Epithelial cell of proximal tubule (primary cell): ENCODE results near the gene HOXC11. TPM values are rescaled to one million over a fixed set of nuclear protein-coding genes. Genes with fewer than 3 reads are reported as not detected.

ENCODE experiments used
- DNase-seq: peaks from one replicate; pipeline ENCODE4 v3.0.0-alpha.2; 2011; ENCODE audit warnings: low read depth
- H3K4me3 ChIP-seq: 2 replicates; pipeline ENCODE4 v1.5.1; 2011; ENCODE audit warnings: low read depth, mild to moderate bottlenecking, low read length
- CTCF ChIP-seq: conservative IDR thresholded peaks from 2 replicates; pipeline ENCODE4 v1.5.1; 2012; ENCODE audit warnings: low read depth, mild to moderate bottlenecking, low read length
- total RNA-seq: library from RNA; depleted of rRNA; stranded (reverse); fragments of >200 nt; gene quantifications from 2 replicates; pipeline ENCODE4 v1.2.3, GENCODE V29; 2015

Gene HOXC11
- total RNA-seq, 1 donor from 2014 or later, result 1.0 TPM

DNA sequence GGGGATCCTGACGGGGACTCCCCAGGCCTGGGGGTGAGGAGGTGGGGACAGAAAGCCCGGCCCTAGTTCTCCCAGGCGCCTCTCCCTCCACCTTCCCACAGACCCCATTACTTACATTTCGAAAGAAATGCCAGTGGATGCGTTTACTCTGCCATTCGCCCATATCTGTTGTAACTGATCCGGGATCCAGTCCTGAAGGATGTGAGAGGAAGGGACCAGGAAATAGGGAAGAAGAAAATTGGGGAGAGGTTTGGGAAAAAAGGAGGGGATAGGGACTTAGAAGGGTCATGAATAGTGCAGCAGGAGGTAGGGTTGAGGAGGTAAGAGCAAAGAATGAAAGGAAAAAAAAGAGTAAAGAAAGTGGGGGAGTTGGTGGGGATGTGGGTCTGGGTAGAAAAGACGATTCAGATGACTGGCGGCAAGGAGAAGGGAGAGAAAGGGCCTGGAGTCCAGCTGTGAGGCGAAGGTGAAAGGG is 17.1 kb upstream of the HOXC11 start:
- no peak for TF ChIP-seq CTCF
- no peak overlapping the region for H3K4me3 ChIP-seq
- no peak for DNase-seq

DNA sequence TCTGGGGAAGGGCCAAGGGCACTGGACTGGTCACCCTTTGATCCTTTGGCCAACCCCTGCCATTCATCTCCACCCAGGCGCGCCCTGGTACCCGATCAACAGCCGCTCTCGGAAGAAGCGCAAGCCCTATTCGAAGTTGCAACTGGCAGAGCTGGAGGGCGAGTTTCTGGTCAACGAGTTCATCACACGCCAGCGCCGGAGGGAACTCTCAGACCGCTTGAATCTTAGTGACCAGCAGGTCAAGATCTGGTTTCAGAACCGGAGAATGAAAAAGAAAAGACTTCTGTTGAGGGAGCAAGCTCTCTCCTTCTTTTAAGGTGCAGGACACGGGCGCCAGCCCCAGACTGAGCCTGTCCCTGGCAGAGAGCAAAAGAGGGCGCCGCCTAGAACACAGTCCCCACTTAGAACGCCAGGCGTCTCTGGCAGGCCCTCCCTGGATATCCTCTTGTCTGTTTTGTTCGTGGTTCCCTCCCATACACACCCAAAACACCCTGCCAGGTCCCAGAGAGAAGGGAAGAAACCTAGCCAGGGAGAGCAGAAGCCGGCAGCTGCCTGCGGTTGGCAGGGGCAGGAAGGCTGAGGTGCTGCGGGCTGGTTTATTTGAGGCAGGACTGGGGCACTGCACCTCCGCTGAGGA is 16.6 kb upstream of the HOXC11 start:
- TF ChIP-seq CTCF, result no peak
- DNase-seq, result no peak
- H3K4me3 ChIP-seq, result no peak overlapping the region

DNA sequence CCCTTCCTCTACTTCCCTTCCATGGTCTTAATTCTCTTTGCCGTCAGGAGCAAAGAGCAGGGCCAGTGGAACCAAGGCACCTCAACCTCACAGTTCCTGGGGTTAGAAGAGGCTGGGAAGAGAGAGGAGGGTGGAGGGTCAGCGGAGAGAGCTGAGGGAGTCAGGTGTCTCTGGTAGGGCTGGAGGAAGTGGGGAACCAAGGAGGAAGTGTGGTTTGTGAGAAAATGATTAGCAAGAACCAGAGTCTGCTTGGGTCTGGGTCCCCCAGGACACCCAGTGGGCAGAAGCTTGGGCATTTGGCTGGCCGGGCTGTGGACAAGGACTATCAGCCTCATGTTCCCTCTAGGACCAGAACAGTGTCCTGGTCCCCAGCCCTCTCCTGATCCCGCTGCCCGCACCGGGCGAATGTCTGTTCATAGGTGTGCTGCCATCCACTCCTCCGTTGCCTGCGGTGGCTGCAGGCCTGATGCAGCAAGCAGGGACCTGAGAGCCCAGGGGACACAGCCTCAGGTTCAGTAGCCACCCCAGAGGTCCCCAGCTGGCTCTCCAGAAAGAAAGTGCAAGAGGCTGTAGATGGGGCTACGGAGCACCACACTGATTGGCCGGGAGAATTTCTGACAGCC is 15.9 kb upstream of the HOXC11 start:
- H3K4me3 ChIP-seq, result no peak overlapping the region
- no peak for DNase-seq
- TF ChIP-seq CTCF, result no peak

- no peak for TF ChIP-seq CTCF
- H3K4me3 ChIP-seq, result no peak overlapping the region
- no peak for DNase-seq
These were observed 14.8 kb upstream of the HOXC11 start for GRCh38 chr12:53958128-53958527.

DNA sequence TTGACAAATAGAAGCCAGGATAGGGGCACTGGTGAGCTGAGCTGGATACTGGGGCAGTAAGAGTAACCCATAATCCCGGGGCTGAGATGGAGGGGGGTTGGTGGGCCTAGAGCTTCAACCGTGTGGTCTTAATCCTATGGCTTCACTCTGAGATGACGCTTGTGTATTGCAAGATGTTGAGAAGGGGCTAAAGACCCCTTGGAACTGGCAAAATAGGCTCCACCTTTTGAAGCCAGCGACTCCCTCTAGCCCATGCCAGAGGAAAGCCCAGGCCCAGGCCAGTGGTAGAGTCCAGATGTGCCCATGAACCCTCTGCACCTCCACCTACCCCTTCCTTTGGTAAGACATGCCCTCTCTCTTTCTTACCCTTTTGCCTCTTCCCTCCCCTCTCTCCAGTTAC is 13.6 kb upstream of the HOXC11 start:
- no peak for TF ChIP-seq CTCF
- no peak for DNase-seq
- no peak overlapping the region for H3K4me3 ChIP-seq

DNA sequence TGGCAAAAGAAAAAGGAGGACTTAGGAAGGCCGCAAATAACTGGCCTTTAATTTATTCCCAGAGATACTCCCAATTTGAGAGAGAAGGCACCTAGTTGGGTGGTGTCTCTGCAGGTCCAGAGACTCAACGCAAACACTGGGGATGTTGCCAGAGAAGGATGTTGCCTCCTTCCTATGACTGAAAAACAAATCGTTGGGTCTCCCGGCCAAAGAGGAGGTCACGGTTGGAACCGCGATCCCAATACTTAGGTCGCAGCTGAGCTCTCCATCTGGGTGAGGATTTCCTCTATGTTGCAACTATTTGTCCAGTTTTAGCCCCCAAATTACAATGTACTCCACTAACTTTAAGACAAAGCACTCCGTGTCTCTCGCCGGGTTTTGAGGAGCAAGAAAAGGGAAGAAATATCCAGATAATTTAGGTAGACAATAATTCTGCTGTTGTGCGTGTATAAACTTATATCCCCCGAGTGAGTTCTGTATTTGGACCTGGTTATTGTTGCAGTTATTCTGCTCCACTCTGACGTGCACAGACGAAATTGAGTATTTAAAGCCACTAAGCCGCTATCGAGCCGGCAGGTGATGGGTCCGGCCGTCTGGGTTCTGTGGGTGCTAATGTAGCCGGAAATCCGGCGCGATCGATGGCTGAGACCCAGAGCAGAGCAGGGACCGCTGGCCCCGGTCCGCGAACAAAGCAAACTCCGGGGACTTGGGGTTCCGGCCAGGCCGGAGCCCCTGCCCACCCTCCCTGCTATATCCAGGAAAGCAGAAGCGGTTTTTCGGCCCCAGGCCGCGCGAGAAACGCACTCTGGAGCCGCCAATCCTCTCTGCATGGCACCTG is 12.5 kb upstream of the HOXC11 start:
- no peak for DNase-seq
- no peak overlapping the region for H3K4me3 ChIP-seq
- TF ChIP-seq CTCF, result no peak
